B cell (primary cell): ENCODE measurements around the gene ZIC4. TPM values are rescaled to one million over a fixed set of nuclear protein-coding genes. Genes with fewer than 3 reads are reported as not detected.

Source experiments
- ATAC-seq: fragments of 200-7000 bp; cut with Tn5 transposase; one replicate; pipeline ENCODE4 v1.10.0; 2021; ENCODE audit warnings: low read depth, mild to moderate bottlenecking, moderate number of reproducible peaks, moderate library complexity
- CTCF ChIA-PET: fragments of 350-600 bp; sonication (Branson Sonifier 250); formaldehyde crosslinking; loops from one replicate; lab custom pipeline; 2021; ENCODE audit warnings: antibody characterized with exemption, inconsistent platforms; lab: Charles Lee
- POLR2A ChIA-PET: fragments of 350-600 bp; sonication (Branson Sonifier 250); formaldehyde crosslinking; loops from one replicate; lab custom pipeline; 2021; ENCODE audit warnings: antibody characterized with exemption; lab: Charles Lee
- DNase-seq: peaks from one replicate; pipeline ENCODE4 v3.0.0; 2013
- H2AFZ ChIP-seq: 2 replicates; pipeline ENCODE4 v1.6.1; 2012; ENCODE audit warnings: mild to moderate bottlenecking, low read depth, low read length; ENCODE audit not compliant: insufficient read depth, poor library complexity, severe bottlenecking
- H3K27ac ChIP-seq, 2 donors: 1 replicate in 1 of 2; 2 replicates in 1 of 2; pipeline ENCODE4 v1.5.1; 2012 to 2013; ENCODE audit warnings: low read length in 2 of 2, mild to moderate bottlenecking in 2 of 2, moderate library complexity in 1 of 2
- H3K27me3 ChIP-seq, 4 experiments: fragments of 200-600 bp in 1 of 4; sonication (generic) in 1 of 4; replicated peaks in 1 of 4; 1 replicate in 2 of 4; 2 replicates in 2 of 4; pipeline versions ENCODE4 v1.6.1 to v1.7.0; 2013 to 2016; ENCODE audit warnings: low read length in 3 of 4, mild to moderate bottlenecking in 2 of 4, mixed read lengths in 1 of 4, moderate library complexity in 1 of 4; ENCODE audit not compliant: insufficient read depth in 4 of 4, control insufficient read depth in 3 of 4; ENCODE audit errors: control extremely low read depth in 1 of 4
- H3K36me3 ChIP-seq, 2 experiments: replicated peaks in 1 of 2; 1 replicate in 1 of 2; 2 replicates in 1 of 2; pipeline versions ENCODE4 v1.6.1 to v1.7.1; 2013; ENCODE audit warnings: low read length in 1 of 2; ENCODE audit not compliant: insufficient read depth in 2 of 2, control insufficient read depth in 1 of 2; ENCODE audit errors: control extremely low read depth in 1 of 2, extremely low read depth in 1 of 2
- H3K4me1 ChIP-seq, 2 donors: fragments of 200-600 bp in 1 of 2; sonication (generic) in 1 of 2; 1 replicate in 1 of 2; 2 replicates in 1 of 2; pipeline versions ENCODE4 v1.5.1 to v1.6.1; 2013 to 2017; ENCODE audit warnings: low read length in 2 of 2; ENCODE audit not compliant: control insufficient read depth in 2 of 2, insufficient read depth in 2 of 2
- H3K4me2 ChIP-seq: replicated peaks from 2 replicates; pipeline ENCODE3; 2012; ENCODE audit warnings: mild to moderate bottlenecking, low read depth, low read length; ENCODE audit not compliant: poor library complexity, severe bottlenecking
- H3K4me3 ChIP-seq, 5 experiments: fragments of 200-600 bp in 1 of 5; sonication (generic) in 1 of 5; 1 replicate in 3 of 5; 2 replicates in 2 of 5; pipeline versions ENCODE4 v1.5.1 to v1.7.0; 2011 to 2016; ENCODE audit warnings: low read length in 4 of 5, mild to moderate bottlenecking in 4 of 5, low read depth in 2 of 5, control low read depth in 1 of 5, moderate library complexity in 1 of 5; ENCODE audit not compliant: insufficient read depth in 1 of 5; ENCODE audit errors: control extremely low read depth in 1 of 5, extremely low read depth in 1 of 5
- H3K79me2 ChIP-seq: fragments of 200-600 bp; sonication (generic); one replicate; pipeline ENCODE4 v1.6.0; 2016; ENCODE audit warnings: low read length; ENCODE audit not compliant: control insufficient read depth, insufficient read depth
- H3K9ac ChIP-seq: fragments of 200-600 bp; sonication (generic); 2 replicates; pipeline ENCODE4 v1.6.1; 2017; ENCODE audit warnings: mild to moderate bottlenecking, low read length, moderate library complexity
- H3K9me3 ChIP-seq, 3 donors: one replicate each; pipeline versions ENCODE4 v1.6.1 to v1.7.1; 2013; ENCODE audit warnings: low read length in 2 of 3; ENCODE audit not compliant: control insufficient read depth in 2 of 3, insufficient read depth in 1 of 3; ENCODE audit errors: control extremely low read depth in 1 of 3
- H4K20me1 ChIP-seq: 2 replicates; pipeline ENCODE4 v1.6.0; 2012; ENCODE audit warnings: mild to moderate bottlenecking, low read length; ENCODE audit not compliant: insufficient read depth, control insufficient read depth, poor library complexity, severe bottlenecking
- H3K27ac Mint-ChIP-seq: one replicate; pipeline ENCODE4 v1.8.0; 2021; ENCODE audit warnings: mixed read lengths
- H3K27me3 Mint-ChIP-seq: one replicate; pipeline ENCODE4 v1.8.0; 2021; ENCODE audit warnings: mixed read lengths
- H3K4me1 Mint-ChIP-seq: one replicate; pipeline ENCODE4 v1.8.0; 2021; ENCODE audit warnings: mixed read lengths
- H3K4me3 Mint-ChIP-seq: one replicate; pipeline ENCODE4 v1.8.0; 2021; ENCODE audit warnings: mixed read lengths
- H3K9me3 Mint-ChIP-seq: one replicate; pipeline ENCODE4 v1.8.0; 2022; ENCODE audit warnings: mixed read lengths; ENCODE audit not compliant: insufficient read depth
- EZH2 ChIP-seq: IDR thresholded peaks from 2 replicates; pipeline ENCODE4 v1.6.1; 2012; ENCODE audit warnings: borderline replicate concordance, low read depth, mild to moderate bottlenecking, moderate library complexity, low read length; ENCODE audit not compliant: insufficient read depth, poor library complexity, severe bottlenecking
- WGBS: methylation state at CpG from one replicate; pipeline ENCODE4 v1.1.5; 2013; ENCODE audit warnings: missing lambda C conversion rate; ENCODE audit not compliant: insufficient coverage; 5-methylcytosine and 5-hydroxymethylcytosine counted together
- intact Hi-C: fragments of 100-400 bp; cut with micrococcal nuclease; formaldehyde crosslinking; loops from one replicate; pipeline ENCODE4 v1.10.0; 2022
- polyA plus RNA-seq: library from polyadenylated mRNA; depleted of rRNA; stranded (reverse); fragments of >200 nt; gene quantifications from 2 replicates; pipeline ENCODE4 v1.2.3, GENCODE V29; 2012
- total RNA-seq, 2 donors: library from RNA; stranded (reverse); fragments of 120-200 nt in 1 of 2; gene quantifications; 1 replicate in 1 of 2; 2 replicates in 1 of 2; pipeline versions ENCODE4 v1.2.3 to v1.2.4, GENCODE V29; 2013 to 2022
- TF ChIP-seq, protein P1 (sequence below): fragments of 200-600 bp; IDR thresholded peaks from one replicate; pipeline ENCODE4 v1.8.0; 2022; ENCODE audit warnings: antibody characterized with exemption, mild to moderate bottlenecking

Gene ZIC4
- total and polyA plus RNA-seq, 2 donors (not counting 1 experiment from before 2014, with no cell fraction given): not detected

DNA sequence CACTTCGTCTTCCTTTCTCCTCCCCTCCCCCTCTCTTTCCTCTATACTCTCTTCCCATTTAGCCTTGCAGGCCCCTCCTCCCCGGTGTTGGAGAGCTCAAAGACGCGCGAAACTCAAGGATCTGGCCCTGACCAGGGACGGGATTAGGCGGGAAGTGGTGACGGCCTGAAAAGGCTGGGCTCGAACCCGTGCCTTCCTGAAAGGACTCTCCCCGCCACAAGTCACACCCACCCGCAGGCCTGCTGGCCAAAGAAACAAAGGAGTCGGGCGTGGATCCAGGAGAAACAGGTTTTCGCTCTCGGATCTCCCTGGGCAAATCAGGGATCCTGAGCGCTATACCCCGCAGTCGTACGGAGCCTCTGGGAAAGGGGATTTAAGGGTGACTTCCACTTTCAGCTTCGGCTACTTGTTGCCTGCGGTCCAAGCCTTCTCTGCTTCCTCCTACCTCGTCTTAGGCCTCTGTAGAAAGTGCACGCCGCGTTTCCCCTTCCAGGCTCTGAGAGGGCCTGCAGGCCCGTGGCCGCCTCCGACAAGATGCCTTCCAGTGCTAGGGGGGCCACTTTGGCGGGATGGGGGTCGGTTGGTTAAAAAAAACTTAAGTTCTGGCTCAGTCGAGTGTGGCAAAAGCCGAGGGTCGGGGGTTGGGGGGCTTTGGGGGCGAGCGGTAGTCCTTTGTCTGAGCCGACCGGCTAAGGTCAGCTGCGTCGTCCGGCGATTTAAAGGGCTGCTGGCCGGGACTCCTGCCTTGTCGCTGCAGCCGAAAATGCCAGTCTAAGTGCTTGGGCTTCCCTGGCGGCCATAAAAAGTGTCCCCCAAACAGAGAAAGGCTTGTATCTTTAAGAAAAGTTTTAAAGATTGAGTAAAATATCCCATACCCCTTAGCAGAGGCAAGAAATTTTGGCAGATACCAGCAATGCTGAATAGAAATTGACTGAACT, 8.2 kb downstream of the ZIC4 start:
- no peaks in the 10 kb centered on the region for H4K20me1 ChIP-seq
- 15% methylated on average over 42 of the region's 46 CpGs for WGBS
- H3K4me1 Mint-ChIP-seq: peaks cover 1% of the 10 kb centered on the region
- H3K27me3 ChIP-seq: peaks cover 0 to 66% (median 38%) of the 10 kb centered on the region in 4 experiments
- H3K9me3 ChIP-seq: peaks cover 0 to 44% (median 1%) of the 10 kb centered on the region in 3 donors
- H3K27me3 Mint-ChIP-seq: peaks cover 63% of the 10 kb centered on the region
- H3K36me3 ChIP-seq: no peaks in the 10 kb centered on the region
- no peak overlapping the region for H3K4me2 ChIP-seq
- TF ChIP-seq EZH2: no peak
- TF ChIP-seq, protein P1, sequence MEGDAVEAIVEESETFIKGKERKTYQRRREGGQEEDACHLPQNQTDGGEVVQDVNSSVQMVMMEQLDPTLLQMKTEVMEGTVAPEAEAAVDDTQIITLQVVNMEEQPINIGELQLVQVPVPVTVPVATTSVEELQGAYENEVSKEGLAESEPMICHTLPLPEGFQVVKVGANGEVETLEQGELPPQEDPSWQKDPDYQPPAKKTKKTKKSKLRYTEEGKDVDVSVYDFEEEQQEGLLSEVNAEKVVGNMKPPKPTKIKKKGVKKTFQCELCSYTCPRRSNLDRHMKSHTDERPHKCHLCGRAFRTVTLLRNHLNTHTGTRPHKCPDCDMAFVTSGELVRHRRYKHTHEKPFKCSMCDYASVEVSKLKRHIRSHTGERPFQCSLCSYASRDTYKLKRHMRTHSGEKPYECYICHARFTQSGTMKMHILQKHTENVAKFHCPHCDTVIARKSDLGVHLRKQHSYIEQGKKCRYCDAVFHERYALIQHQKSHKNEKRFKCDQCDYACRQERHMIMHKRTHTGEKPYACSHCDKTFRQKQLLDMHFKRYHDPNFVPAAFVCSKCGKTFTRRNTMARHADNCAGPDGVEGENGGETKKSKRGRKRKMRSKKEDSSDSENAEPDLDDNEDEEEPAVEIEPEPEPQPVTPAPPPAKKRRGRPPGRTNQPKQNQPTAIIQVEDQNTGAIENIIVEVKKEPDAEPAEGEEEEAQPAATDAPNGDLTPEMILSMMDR: no peak
- no peak overlapping the region for H3K27ac ChIP-seq
- H3K79me2 ChIP-seq: no peaks in the 10 kb centered on the region
- ATAC-seq (no peak), DNase-seq (no peak)
- H2AFZ ChIP-seq: no peak overlapping the region
- H3K9ac ChIP-seq: no peak overlapping the region
- H3K9me3 Mint-ChIP-seq: no peaks in the 10 kb centered on the region
- no peak overlapping the region for H3K4me3 ChIP-seq
- no peak overlapping the region for H3K4me3 Mint-ChIP-seq
- H3K27ac Mint-ChIP-seq: no peak overlapping the region
- CTCF ChIA-PET: no interaction called here
- intact Hi-C loops: no loop called here
- no peaks in the 10 kb centered on the region for H3K4me1 ChIP-seq
- POLR2A ChIA-PET: no interaction called here
